K562 (cell line): ENCODE data around the gene KRT35. TPM values are rescaled to one million over a fixed set of nuclear protein-coding genes. Genes with fewer than 3 reads are reported as not detected.
A peak's percentile ranks its signal among the peaks of the same experiment; 100 is the strongest.

Experiments used
- ADNP ChIP-seq: fragments of 200-800 bp; sonication (Bioruptor generic); IDR thresholded peaks from 2 replicates; pipeline ENCODE4 v1.6.1; 2016; ENCODE audit warnings: missing genetic modification characterization, missing compliant biosample characterization
- GATAD2A ChIP-seq: fragments of 450-650 bp; IDR thresholded peaks from 2 replicates; pipeline ENCODE4 v1.6.1; 2017
- HCFC1 ChIP-seq: IDR thresholded peaks from 2 replicates; pipeline ENCODE4 v1.6.1; 2012; ENCODE audit warnings: low read depth, low read length, improper control_type of control experiment
- HDAC1 ChIP-seq, 2 experiments: fragments of 450-650 bp; IDR thresholded peaks; 2 replicates each; pipeline ENCODE4 v1.6.1; 2016 to 2017; ENCODE audit warnings: inconsistent platforms in 1 of 2, mild to moderate bottlenecking in 1 of 2, moderate library complexity in 1 of 2
- HSF4 ChIP-seq: fragments of 250-450 bp; sonication (Bioruptor Pico); IDR thresholded peaks from 2 replicates; pipeline ENCODE4 v2.1.2; 2022; ENCODE audit warnings: mild to moderate bottlenecking, moderate library complexity, borderline replicate concordance
- KDM1A ChIP-seq, 2 experiments: fragments of 450-650 bp; IDR thresholded peaks; 2 replicates each; pipeline ENCODE4 v1.6.1; 2016; ENCODE audit warnings: mild to moderate bottlenecking in 2 of 2
- MAZ ChIP-seq, 2 experiments: fragments of 450-650 bp in 1 of 2; sonication (generic) in 1 of 2; formaldehyde crosslinking; IDR thresholded peaks in 1 of 2; conservative IDR thresholded peaks in 1 of 2; 2 replicates each; pipeline versions ENCODE4 v1.4.0 to v1.5.0; 2020; ENCODE audit warnings: mild to moderate bottlenecking in 1 of 2, missing genetic modification reagents in 1 of 2
- NFE2 ChIP-seq: IDR thresholded peaks from 2 replicates; pipeline ENCODE4 v1.6.1; 2014; ENCODE audit warnings: antibody characterized with exemption, low read depth
- PHF21A ChIP-seq: fragments of 450-650 bp; IDR thresholded peaks from 2 replicates; pipeline ENCODE4 v1.6.1; 2017; ENCODE audit warnings: low read depth, borderline replicate concordance
- RBM22 ChIP-seq: fragments of 200-400 bp; formaldehyde crosslinking; IDR thresholded peaks from 2 replicates; pipeline ENCODE4 v1.6.1; 2018; ENCODE audit warnings: low read length, low read depth; ENCODE audit not compliant: poor library complexity, severe bottlenecking
- RCOR1 ChIP-seq, 2 experiments: IDR thresholded peaks; 2 replicates each; pipeline ENCODE4 v1.6.1; 2012; ENCODE audit warnings: low read depth in 2 of 2, low read length in 2 of 2, borderline replicate concordance in 1 of 2, improper control_type of control experiment in 1 of 2
- SMC3 ChIP-seq: conservative IDR thresholded peaks from 2 replicates; pipeline ENCODE4 v1.6.1; 2011; ENCODE audit warnings: low read depth, low read length, improper control_type of control experiment; ENCODE audit not compliant: insufficient read depth
- SUPT5H ChIP-seq: fragments of 450-650 bp; IDR thresholded peaks from 2 replicates; pipeline ENCODE4 v1.6.1; 2016
- TGIF2 ChIP-seq: sonication (generic); formaldehyde crosslinking; IDR thresholded peaks from 2 replicates; pipeline ENCODE4 v1.8.1; 2022; ENCODE audit warnings: mild to moderate bottlenecking, missing genetic modification reagents, moderate library complexity
- ZNF589 ChIP-seq: fragments of 200-800 bp; sonication (Bioruptor generic); IDR thresholded peaks from 2 replicates; pipeline ENCODE4 v1.6.1; 2016; ENCODE audit warnings: low read depth, missing genetic modification characterization, missing compliant biosample characterization
- polyA plus RNA-seq, 8 experiments: library from polyadenylated mRNA; depleted of rRNA in 4 of 8; stranded (reverse) in 5 of 8; unstranded in 3 of 8; fragments of >200 nt; fragmentation: Nextera tagmentation in 2 of 8; fragmentation: Illumina TruSeq in 1 of 8; extraction: Ambion mirVana in 2 of 8; extraction: Trizol in 1 of 8; gene quantifications; 2 replicates each; pipeline versions ENCODE4 v1.2.1 to v1.2.3, GENCODE V29; 2011 to 2014; ENCODE audit warnings: inconsistent platforms in 1 of 8, missing spikeins in 1 of 8
- total RNA-seq, 7 experiments: library from RNA; depleted of rRNA in 6 of 7; stranded (reverse); fragments of >200 nt in 6 of 7; fragmentation: Illumina TruSeq in 2 of 7; extraction: Trizol in 2 of 7; gene quantifications; 2 replicates each; pipeline versions ENCODE4 v1.2.1 to v1.2.3, GENCODE V29; 2011 to 2021; ENCODE audit warnings: low replicate concordance in 1 of 7
- TF ChIP-seq, protein P1 (sequence below), 3 experiments: fragments of 200-800 bp in 1 of 3; fragments of 250-450 bp in 1 of 3; fragments of 450-650 bp in 1 of 3; sonication (Bioruptor Pico) in 1 of 3; sonication (Bioruptor generic) in 1 of 3; formaldehyde crosslinking in 1 of 3; IDR thresholded peaks; 2 replicates each; pipeline versions ENCODE4 v1.6.1 to v1.8.0; 2016 to 2022; ENCODE audit warnings: mild to moderate bottlenecking in 2 of 3, missing genetic modification characterization in 2 of 3, missing compliant biosample characterization in 1 of 3, moderate library complexity in 1 of 3
- TF ChIP-seq, protein P2 (sequence below): fragments of 450-650 bp; IDR thresholded peaks from 2 replicates; pipeline ENCODE4 v1.6.1; 2014; ENCODE audit warnings: low read depth, mild to moderate bottlenecking, moderate library complexity, borderline replicate concordance
- TF ChIP-seq, protein P3 (sequence below), 3 experiments: IDR thresholded peaks in 2 of 3; conservative IDR thresholded peaks in 1 of 3; 2 replicates each; pipeline ENCODE4 v1.5.1; 2011 to 2012; ENCODE audit warnings: low read length in 3 of 3, mild to moderate bottlenecking in 3 of 3, control low read depth in 2 of 3, improper control_type of control experiment in 1 of 3, inconsistent platforms in 1 of 3, low read depth in 1 of 3, mixed read lengths in 1 of 3, moderate library complexity in 1 of 3; ENCODE audit not compliant: insufficient read depth in 2 of 3
- TF ChIP-seq, protein P4 (sequence below): sonication (generic); IDR thresholded peaks from 2 replicates; pipeline ENCODE4 v1.6.1; 2016

Gene KRT35
- total and polyA plus RNA-seq, 9 of the 15 experiments (the other 6 are each of a cell fraction or from before 2014, with no cell fraction given) = not detected

GRCh38 chr17:41521574-41522261 is 40.8 kb upstream of the KRT35 start (continued):
- TF ChIP-seq, protein P1, sequence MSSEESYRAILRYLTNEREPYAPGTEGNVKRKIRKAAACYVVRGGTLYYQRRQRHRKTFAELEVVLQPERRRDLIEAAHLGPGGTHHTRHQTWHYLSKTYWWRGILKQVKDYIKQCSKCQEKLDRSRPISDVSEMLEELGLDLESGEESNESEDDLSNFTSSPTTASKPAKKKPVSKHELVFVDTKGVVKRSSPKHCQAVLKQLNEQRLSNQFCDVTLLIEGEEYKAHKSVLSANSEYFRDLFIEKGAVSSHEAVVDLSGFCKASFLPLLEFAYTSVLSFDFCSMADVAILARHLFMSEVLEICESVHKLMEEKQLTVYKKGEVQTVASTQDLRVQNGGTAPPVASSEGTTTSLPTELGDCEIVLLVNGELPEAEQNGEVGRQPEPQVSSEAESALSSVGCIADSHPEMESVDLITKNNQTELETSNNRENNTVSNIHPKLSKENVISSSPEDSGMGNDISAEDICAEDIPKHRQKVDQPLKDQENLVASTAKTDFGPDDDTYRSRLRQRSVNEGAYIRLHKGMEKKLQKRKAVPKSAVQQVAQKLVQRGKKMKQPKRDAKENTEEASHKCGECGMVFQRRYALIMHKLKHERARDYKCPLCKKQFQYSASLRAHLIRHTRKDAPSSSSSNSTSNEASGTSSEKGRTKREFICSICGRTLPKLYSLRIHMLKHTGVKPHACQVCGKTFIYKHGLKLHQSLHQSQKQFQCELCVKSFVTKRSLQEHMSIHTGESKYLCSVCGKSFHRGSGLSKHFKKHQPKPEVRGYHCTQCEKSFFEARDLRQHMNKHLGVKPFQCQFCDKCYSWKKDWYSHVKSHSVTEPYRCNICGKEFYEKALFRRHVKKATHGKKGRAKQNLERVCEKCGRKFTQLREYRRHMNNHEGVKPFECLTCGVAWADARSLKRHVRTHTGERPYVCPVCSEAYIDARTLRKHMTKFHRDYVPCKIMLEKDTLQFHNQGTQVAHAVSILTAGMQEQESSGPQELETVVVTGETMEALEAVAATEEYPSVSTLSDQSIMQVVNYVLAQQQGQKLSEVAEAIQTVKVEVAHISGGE (CRISPR knock-in tag; IDR thresholded peaks at IDR 0.05) = peak in 1 of 3 experiments; percentile 50; a peak in 2 of 6 replicates
- TF ChIP-seq, protein P2, sequence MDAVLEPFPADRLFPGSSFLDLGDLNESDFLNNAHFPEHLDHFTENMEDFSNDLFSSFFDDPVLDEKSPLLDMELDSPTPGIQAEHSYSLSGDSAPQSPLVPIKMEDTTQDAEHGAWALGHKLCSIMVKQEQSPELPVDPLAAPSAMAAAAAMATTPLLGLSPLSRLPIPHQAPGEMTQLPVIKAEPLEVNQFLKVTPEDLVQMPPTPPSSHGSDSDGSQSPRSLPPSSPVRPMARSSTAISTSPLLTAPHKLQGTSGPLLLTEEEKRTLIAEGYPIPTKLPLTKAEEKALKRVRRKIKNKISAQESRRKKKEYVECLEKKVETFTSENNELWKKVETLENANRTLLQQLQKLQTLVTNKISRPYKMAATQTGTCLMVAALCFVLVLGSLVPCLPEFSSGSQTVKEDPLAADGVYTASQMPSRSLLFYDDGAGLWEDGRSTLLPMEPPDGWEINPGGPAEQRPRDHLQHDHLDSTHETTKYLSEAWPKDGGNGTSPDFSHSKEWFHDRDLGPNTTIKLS = no peak
- TF ChIP-seq ADNP (tag) (0 out of 2 replicates have a peak, but pooled peaks have one; percentile 53), RBM22 (no peak), HCFC1 (no peak), SMC3 (no peak), GATAD2A (0 out of 2 replicates have a peak, but pooled peaks have one; percentile 29), HDAC1 (IDR thresholded peaks at IDR 0.05) (peak in 1 of 2 experiments; percentile 27; a peak in 1 of 4 replicates), ZNF589 (0 out of 2 replicates have a peak, but pooled peaks have one; percentile 25), HSF4 (CRISPR knock-in tag) (no peak), NFE2 (peak; percentile 73), KDM1A (IDR thresholded peaks at IDR 0.05) (peak; percentile 83 to 95), RCOR1 (IDR thresholded peaks at IDR 0.05; ENCODE audit: borderline replicate concordance in 1 of 2, low read depth in 2 of 2, low read length in 2 of 2) (peak in 1 of 2 experiments; percentile 57; a peak in 1 of 4 replicates), PHF21A (peak; percentile 39; the same call in 1 of the 2 replicates), TGIF2 (CRISPR knock-in tag) (no peak), MAZ (CRISPR knock-in tag; conservative IDR thresholded peaks at IDR 0.05 in 1 of 2, IDR thresholded peaks at IDR 0.05 in 1 of 2) (0 out of 4 replicates have a peak, but pooled peaks of 1 of the 2 experiments have one; percentile 1), SUPT5H (peak; percentile 24; the same call in 1 of the 2 replicates)
- TF ChIP-seq, protein P3, sequence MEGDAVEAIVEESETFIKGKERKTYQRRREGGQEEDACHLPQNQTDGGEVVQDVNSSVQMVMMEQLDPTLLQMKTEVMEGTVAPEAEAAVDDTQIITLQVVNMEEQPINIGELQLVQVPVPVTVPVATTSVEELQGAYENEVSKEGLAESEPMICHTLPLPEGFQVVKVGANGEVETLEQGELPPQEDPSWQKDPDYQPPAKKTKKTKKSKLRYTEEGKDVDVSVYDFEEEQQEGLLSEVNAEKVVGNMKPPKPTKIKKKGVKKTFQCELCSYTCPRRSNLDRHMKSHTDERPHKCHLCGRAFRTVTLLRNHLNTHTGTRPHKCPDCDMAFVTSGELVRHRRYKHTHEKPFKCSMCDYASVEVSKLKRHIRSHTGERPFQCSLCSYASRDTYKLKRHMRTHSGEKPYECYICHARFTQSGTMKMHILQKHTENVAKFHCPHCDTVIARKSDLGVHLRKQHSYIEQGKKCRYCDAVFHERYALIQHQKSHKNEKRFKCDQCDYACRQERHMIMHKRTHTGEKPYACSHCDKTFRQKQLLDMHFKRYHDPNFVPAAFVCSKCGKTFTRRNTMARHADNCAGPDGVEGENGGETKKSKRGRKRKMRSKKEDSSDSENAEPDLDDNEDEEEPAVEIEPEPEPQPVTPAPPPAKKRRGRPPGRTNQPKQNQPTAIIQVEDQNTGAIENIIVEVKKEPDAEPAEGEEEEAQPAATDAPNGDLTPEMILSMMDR (IDR thresholded peaks at IDR 0.05 in 2 of 3, conservative IDR thresholded peaks at IDR 0.05 in 1 of 3; ENCODE audit: insufficient read depth in 2 of 3, low read depth in 1 of 3, low read length in 3 of 3) = 0 out of 6 replicates have a peak, but pooled peaks of 1 of the 3 experiments have one; percentile 11
- TF ChIP-seq, protein P4, sequence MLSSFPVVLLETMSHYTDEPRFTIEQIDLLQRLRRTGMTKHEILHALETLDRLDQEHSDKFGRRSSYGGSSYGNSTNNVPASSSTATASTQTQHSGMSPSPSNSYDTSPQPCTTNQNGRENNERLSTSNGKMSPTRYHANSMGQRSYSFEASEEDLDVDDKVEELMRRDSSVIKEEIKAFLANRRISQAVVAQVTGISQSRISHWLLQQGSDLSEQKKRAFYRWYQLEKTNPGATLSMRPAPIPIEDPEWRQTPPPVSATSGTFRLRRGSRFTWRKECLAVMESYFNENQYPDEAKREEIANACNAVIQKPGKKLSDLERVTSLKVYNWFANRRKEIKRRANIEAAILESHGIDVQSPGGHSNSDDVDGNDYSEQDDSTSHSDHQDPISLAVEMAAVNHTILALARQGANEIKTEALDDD = 0 out of 2 replicates have a peak, but pooled peaks have one; percentile 16
